GM18909 (cell line): ENCODE measurements around the gene BCAS4.

Experiments used
- ATAC-seq: cut with Tn5 transposase; IDR thresholded peaks from one replicate; pipeline ENCODE4 v1.9.1; 2021; ENCODE audit warnings: mild to moderate bottlenecking; ENCODE audit not compliant: unreplicated experiment, poor library complexity

Gene BCAS4

DNA sequence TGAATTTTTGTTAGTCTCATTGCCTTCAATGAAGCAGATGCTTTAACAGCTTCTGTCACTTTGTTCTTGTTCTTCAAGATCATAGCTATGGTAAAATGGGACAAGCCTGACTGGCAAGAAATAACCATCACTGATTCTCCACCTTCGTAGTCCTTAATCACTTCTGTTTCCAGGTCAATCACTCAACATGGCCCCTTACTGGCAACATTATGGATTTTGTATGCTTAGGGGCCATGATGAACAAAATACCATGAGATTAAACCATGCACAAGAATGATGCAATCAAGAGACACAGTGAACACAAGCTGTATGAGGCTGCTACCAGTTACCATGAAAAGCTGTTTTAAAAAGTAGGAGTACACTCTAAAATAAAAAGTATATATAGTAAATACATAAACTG is 103.6 kb downstream of the BCAS4 start:
- no peak for ATAC-seq

DNA sequence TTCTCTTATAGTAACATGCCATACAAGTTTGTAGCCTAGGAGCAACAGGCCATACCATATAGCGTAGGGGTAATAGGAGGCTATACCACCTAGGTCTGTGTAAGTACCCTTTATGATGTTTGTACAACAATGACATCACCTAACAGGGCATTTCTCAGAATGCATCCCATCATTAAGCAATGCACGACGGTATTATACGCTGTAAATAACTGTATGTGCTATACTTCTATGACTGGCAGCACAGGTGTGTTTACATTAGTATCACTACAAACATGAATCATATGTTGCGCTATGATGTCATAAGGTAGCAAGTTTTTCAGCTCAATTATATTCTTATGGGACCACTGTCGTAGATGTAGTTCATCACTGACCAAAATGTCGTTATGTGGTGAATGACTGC is 105.4 kb downstream of the BCAS4 start:
- ATAC-seq = no peak

DNA sequence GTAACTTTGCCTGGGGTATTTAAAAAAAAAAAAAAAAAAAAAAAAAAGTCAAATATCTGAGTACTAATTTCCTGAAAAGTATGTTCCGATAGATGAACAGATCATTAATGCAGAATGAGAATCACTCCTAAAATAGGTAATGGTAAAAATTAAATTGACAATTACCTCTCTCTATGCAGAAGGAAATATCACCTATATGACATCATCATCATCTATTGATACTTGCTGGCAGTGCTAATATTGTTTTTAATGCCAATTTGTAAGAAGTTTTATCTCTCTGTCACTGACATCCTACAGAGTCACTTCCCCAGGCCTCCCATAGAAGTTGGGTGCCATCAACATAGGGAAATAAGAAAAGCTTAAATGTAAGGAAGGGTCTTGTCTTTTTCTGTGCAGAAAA is 106.4 kb downstream of the BCAS4 start:
- ATAC-seq = no peak

DNA sequence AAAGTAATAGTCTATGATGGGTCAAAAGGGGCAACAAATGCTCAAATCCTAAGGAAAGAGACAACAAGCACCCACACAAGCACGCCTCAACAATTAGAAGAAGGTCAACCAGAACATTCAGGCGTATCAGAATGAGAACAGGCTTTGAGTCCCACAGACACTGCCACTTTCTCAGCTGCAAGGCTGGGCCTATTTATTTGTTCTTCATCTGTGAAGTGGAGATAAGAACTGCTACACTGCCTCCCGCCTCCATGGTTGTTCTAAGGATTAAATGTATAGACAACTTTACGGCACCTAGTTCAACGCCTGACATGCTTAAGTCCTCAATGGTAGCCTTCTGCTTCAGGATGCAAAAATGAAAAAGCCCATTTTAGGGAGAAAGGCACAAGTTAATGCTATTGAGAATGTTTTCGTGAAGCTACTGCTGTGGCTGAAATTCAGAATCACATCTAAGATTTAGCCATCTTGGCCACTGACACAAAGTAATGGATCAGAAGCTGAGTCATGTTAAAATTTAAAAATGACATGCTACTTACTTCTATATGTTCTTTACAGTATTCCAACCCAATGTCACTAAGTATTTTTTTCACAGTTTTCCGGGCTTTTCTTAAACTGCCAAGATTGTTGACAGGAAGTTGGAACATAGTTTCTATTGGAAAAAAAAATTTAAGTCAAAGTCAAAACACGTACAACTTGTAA is 108.6 kb downstream of the BCAS4 start:
- no peak for ATAC-seq

DNA sequence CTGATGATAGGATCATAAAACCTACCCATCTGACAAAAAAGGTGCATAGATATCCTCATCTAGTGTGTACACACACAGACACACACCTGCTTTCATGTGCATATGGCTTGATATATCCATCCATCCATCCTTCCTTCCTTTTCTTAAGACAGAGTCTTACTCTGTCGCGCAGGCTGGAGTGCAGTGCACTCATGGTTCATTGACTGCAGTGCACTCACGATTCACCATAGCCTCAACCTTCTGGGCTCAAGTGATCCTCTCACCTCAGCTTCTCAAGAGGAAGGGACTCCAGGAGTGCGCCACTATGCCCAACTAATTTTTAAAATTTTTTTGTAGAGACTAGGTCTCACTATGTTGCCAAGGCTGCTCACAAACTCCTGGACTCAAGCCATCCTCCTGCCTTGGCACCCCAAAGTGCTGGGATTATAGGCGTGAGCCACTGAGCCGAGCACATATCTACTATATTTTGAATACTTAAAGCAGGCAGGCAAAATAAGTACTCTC is 109.3 kb downstream of the BCAS4 start:
- no peak for ATAC-seq

DNA sequence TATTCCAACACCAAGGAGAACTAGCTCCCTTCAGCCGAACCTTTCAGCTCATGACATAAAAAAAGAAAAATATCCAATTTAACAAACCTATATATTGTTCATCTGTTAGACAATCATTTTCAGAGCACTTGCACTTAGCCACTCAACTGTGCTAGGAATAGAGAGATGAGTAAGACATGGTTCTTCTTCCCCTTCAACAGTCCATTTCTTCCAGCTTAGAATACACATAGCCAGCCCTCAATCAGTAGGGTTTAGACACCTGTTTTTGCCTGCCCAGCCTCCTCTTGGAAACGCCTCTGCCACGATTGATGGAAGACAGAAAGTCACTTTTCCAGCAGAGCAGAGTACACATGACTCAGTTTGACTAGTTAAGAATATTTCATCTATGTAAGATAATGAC is 114.6 kb downstream of the BCAS4 start:
- ATAC-seq = no peak

DNA sequence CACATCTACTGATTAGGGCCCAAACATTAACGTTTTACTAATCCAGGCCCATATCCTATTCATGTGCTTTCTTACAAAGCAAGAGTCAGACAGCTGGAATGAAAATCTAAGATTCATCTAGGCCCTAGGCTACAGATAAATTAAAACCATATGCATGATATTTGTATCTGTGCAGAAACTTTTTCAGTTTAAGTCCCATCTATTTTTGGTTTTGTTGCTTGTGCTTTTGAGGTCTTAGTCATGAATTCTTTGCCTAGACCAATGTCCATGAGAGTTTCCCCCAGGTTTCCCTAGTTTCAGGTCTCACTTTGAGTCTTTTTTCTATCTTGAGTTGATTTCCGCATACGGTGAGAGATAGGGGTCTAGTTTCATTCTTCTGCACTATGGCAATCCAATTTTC is 116.2 kb downstream of the BCAS4 start:
- peak; percentile 11 for ATAC-seq

DNA sequence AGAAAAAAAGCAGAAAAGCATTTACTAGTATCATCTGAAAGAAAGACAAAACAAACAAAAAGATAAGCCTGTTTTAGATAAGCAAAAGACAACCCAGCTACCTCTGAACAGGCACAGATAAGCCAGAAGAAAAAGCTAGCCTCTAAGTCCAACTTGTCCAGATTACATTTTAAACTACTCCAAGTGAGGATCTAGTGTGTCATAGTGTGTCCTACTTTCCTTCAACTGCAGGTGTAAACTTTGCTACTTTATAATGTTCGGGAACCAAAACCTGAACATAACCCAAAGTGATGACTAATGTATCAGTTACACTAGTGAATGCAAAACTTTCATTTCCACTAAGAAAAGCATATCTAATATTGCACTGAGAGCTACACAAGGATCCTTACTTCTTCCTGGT is 116.9 kb downstream of the BCAS4 start:
- ATAC-seq = peak; percentile 56

DNA sequence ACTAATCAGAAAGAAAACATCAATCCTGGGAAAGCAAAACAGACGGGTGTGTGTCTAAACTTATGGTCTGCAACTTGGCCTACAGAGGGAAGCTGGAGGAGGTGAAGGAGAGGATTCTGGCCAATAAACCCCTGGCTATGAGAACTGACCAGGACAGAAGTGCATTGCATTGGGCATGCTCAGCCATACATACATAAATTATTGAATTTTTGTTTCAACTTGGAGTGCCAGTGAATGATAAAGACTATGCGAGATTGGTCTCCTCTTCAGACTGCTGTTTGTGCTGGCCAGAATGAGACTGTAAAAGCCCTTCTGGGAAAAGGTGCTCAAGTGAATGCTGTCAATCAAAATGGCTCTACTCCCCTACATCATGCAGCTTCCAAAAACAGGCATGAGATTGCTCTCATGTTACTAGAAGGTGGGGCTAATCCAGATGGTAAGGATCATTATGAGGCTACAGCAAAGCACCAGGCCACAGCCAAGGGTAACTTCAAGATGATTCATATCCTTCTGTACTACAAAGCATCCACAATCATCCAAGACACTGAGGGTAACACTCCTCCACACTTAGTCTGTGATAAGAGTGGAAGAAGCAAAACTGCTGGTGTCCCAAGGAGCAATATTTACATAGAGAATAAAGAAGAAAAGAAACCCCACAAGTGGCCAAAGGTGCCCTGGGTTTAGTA is 119.0 kb downstream of the BCAS4 start:
- ATAC-seq = no peak

DNA sequence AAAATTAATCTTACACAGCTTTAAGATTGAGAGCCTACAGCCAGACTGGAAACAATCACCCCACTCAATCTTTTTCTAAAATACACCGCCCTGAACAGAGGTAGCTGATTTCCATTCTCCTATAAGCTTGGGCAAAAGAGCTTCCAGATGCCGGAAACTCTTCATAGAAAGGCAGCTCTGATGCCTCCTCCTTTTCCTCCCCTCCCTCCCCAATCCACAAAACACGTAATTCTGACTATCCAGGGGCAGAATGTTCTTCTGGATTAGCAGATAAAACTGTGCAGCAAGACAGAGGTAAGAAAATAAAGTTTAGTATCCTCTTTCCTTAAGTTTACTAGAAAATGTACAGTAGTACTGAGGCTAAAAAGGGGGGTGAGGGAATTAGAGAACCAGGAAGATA is 120.6 kb downstream of the BCAS4 start:
- no peak for ATAC-seq

DNA sequence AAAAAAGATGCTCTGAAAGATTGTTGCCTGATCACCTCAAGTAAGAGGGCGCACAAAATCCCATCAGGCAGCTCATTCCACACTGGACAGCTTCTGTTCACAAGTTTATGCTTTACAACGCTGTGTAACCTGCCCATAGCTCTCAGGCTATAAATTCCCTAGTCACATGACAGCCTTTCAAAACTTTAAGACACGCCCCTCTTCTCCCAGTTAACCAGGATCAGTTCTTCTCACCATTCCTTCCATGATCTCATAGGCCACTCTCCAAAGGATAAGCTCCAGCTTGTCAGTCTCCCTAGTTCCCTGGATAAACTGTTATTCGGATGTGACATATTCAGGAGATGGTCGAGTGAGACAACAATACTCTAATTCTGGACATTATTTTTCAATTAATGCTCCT is 121.4 kb downstream of the BCAS4 start:
- no peak for ATAC-seq

DNA sequence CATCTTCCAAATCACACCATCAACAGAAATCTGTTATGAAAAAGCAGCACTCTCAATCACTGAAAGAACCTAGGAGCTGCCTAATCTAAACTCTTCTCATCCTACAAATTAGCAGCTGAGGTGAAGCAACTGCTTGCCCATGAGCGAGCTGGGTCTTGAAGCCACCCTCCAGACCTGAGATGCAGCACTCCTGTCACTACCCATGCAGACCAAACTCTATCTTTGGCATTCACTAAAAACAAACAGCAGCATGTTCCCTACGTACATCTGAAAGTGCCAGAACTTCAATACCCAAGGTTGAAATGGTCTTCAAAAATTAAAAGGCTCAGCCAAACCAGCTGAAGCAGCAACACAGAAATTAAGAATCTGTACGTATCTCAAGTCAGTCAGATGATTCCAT is 122.1 kb downstream of the BCAS4 start:
- ATAC-seq = no peak

DNA sequence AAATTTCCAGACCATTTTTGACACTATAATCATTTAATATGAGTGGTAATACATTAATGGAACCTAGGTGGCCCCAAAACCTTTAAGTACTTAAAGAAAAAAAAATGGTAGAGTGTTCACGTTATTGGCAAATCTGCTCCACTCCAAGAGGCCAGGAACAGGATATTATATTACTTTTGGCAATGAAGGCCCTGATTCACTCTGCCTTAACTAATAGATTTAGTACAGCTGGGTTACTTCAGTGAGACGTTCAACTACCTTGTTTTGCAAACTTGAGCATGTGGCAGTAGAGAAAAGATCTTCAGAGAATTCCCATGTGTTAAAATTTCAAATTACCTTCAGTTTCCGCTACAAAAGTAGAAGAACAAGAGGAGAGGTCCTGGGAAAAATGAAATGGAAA is 123.5 kb downstream of the BCAS4 start:
- no peak for ATAC-seq

DNA sequence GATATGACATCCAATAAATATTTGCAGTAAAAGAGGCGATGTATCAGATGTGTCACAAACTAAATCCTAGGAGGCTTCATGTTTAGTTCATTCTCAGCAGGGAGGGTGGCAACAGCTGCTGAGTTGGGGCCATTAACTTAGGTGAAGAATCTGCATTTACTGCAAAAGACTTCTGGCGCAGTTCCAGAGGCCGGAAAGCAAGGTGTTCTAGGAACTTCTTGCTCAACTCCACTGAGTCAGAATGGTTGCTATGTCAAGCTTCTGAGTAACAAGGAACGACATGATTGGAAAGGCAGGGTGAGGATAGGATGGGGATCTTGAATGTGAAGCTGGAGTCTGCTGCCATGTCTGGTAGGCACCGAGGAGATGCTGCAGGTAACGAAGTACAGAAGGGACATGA is 124.7 kb downstream of the BCAS4 start:
- ATAC-seq = no peak

DNA sequence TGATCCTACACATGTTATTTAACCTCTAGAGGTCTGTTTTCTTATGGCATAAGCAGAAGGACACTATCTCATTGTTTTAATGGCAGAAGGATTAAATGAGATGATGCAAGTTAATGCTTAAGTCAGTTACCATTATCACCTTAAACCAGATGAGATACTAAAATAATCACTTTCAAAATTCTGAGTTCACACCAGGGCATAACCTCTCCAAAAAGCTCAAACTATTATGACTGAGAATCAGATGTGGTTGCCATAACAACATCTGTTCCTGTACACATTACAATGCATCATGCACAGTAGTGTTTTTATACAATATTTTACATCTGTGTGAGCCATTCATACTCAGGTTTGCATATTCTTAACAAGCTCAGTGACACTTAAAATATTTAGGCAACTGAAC is 126.1 kb downstream of the BCAS4 start:
- ATAC-seq = no peak

DNA sequence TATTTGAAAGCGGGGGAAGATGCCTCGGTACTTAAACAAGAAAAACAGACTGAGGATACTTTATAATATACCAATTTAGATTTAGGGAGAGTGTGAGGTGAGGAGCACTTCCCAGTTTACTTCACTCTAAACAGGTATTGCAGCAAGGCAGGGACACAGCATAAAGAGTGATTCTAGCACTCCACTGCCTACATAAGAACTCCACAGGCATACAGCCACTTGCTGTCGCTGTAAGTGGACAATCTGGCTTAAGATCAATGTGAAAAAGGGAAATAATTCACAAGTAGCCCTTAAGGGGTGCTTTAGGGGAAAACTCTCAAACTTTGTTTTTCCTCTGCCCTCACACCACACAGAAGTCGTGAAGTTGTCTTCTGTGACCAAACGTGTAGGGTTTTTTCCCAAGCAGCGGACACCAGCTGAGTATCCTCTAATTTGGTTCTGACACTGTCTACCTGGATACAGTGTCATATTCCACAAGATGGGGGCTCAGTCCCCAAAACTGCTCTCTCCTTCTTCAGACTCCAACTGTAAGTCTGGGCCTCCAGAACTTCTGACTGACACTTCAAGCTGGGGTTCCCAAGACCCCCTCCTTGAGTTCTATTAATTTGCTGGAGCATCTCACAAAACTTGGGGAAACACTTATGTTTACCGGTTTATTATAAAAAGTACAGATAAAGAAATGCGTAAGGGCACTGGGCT is 127.1 kb downstream of the BCAS4 start:
- ATAC-seq = no peak

DNA sequence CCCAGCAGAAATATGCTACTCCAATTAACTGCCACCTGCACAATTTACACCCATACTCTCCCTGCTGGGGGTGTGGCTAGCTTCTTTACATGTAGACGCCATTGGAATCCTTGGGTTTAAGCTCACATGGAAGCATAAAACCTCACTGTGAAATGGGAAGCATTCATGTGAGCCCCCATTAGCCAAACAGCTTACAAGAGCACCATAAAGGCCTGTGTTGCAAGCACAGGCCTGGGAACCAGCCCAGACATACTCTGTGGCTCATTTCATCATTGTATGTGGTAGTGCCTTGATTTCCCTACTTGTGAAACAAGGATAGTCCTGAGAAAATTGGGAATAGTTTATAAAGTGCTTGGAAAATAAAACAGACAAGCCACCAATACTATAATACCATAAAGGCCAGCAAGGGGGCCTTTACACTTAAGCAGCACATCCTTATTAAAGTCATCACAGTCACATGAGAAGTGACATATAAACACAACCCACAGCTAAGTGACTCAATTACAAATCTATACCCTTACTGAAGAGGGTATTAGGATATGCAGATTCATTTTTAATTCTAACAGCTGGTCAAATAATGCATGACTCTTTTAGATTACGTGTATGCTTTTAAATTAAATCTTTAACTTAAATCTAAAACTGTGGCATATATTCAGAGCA is 129.5 kb downstream of the BCAS4 start:
- ATAC-seq = no peak

DNA sequence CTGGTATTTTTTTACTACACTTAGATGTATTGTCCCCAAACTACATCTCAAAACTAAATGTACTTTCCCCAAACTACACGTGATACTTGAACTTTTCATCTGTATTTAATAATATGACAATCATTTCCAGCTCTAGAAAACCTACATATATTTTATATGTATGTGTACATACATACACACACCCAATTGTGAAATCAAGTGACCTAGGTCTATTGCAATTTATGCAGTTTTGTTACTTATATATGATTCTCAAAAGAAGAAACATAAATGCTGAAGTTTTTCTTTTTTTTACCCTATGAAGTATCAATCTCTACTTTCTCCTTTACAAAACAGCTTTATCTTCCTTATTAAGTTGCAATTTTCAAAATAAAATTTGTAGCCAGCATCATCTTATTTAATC is 131.7 kb downstream of the BCAS4 start:
- no peak for ATAC-seq
